Loucy (cell line): ENCODE data around the gene UBE2D2.
"Not testable (repeated sequence)": the region's sequence is repeated elsewhere in the genome, so short reads cannot be mapped to it uniquely, and the experiment has no call there.

Experiments used
- H2AFZ ChIP-seq: fragments of 200-600 bp; sonication (generic); 2 replicates; pipeline ENCODE4 v1.6.0; 2016; ENCODE audit warnings: antibody characterized with exemption, mild to moderate bottlenecking, low read length, moderate library complexity
- H3F3A ChIP-seq: fragments of 200-600 bp; 2 replicates; pipeline ENCODE4 v1.6.0; 2016; ENCODE audit warnings: antibody characterized with exemption, low read depth, mild to moderate bottlenecking
- H3K27me3 ChIP-seq: fragments of 200-600 bp; sonication (generic); 2 replicates; pipeline ENCODE4 v1.6.1; 2014; ENCODE audit warnings: low read length, mild to moderate bottlenecking; ENCODE audit not compliant: insufficient read depth, poor library complexity, severe bottlenecking
- H3K36me3 ChIP-seq: fragments of 200-600 bp; sonication (generic); 2 replicates; pipeline ENCODE4 v1.6.1; 2016; ENCODE audit warnings: low read length; ENCODE audit not compliant: insufficient read depth
- H3K4me1 ChIP-seq: fragments of 200-600 bp; sonication (generic); 2 replicates; pipeline ENCODE4 v1.5.1; 2014; ENCODE audit warnings: low read length, mild to moderate bottlenecking; ENCODE audit not compliant: insufficient read depth, poor library complexity, severe bottlenecking
- H3K4me2 ChIP-seq: fragments of 200-600 bp; sonication (generic); 2 replicates; pipeline ENCODE4 v1.6.0; 2014; ENCODE audit warnings: antibody characterized with exemption, low read length, low read depth, mild to moderate bottlenecking; ENCODE audit not compliant: poor library complexity, severe bottlenecking
- H3K4me3 ChIP-seq: fragments of 200-600 bp; sonication (generic); 2 replicates; pipeline ENCODE4 v1.5.1; 2014; ENCODE audit warnings: low read length, mild to moderate bottlenecking, mixed read lengths; ENCODE audit not compliant: poor library complexity, severe bottlenecking
- H3K79me2 ChIP-seq: fragments of 200-600 bp; sonication (generic); 2 replicates; pipeline ENCODE4 v1.6.1; 2014; ENCODE audit warnings: low read length; ENCODE audit not compliant: insufficient read depth
- H3K9ac ChIP-seq: fragments of 200-600 bp; sonication (generic); 2 replicates; pipeline ENCODE4 v1.6.0; 2014; ENCODE audit warnings: mild to moderate bottlenecking, low read depth, low read length, moderate library complexity; ENCODE audit not compliant: poor library complexity, severe bottlenecking
- H3K9me2 ChIP-seq: fragments of 200-600 bp; sonication (generic); replicated peaks from 2 replicates; pipeline ENCODE4 v1.6.1; 2016; ENCODE audit warnings: low read depth, low read length, mixed read lengths
- H3K9me3 ChIP-seq: fragments of 200-600 bp; sonication (generic); 2 replicates; pipeline ENCODE4 v1.6.1; 2014; ENCODE audit warnings: mild to moderate bottlenecking, antibody characterized with exemption, low read length, low read depth; ENCODE audit not compliant: insufficient read depth
- H4K20me1 ChIP-seq: fragments of 200-600 bp; sonication (generic); 2 replicates; pipeline ENCODE4 v1.6.0; 2014; ENCODE audit warnings: antibody characterized with exemption, low read length, mild to moderate bottlenecking; ENCODE audit not compliant: insufficient read depth, poor library complexity, severe bottlenecking
- CTCF ChIP-seq: fragments of 200-600 bp; sonication (generic); conservative IDR thresholded peaks from 2 replicates; pipeline ENCODE4 v1.5.1; 2014; ENCODE audit warnings: mild to moderate bottlenecking, antibody characterized with exemption, low read length
- EZH2phosphoT487 ChIP-seq: fragments of 200-600 bp; IDR thresholded peaks from 2 replicates; pipeline ENCODE4 v1.6.1; 2018; ENCODE audit warnings: antibody characterized with exemption, mild to moderate bottlenecking, moderate library complexity, borderline replicate concordance

UBE2D2 gene

GRCh38 chr5:139527090-139527470 lies 34.1 kb upstream of the UBE2D2 start:
- H3K4me3 ChIP-seq, H4K20me1 ChIP-seq, H3K4me1 ChIP-seq, H3K9me2 ChIP-seq, H3K9ac ChIP-seq, H3K9me3 ChIP-seq, H2AFZ ChIP-seq, H3K27me3 ChIP-seq, H3K36me3 ChIP-seq, H3K79me2 ChIP-seq, H3F3A ChIP-seq, H3K4me2 ChIP-seq: not testable (repeated sequence)

DNA sequence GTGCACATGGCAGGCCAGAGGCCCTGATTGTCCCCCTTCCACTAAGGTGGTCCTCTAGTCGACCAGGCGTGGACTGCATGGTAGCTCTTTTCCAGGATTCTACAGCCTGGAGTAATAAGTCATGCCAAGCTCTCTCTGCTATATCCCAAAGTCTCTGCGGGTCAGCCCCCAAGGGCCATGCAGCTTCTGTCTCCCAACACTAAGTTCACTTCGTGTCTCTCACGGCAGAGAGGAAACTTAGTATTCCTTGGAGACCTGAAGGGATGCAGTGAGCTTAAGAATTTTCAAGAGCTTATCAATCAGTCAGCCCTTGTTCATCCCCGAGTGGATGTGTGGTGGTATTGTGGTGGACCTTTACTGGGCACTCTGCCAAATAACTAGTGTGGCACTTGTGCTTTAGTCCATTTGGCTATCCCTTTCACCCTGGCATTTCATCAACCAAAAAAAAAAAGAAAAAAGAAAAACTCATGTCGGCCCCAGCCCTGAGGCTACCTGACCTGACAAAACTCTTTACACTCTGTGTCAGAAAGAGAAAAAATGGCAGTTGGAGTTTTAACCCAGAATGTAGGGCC lies 33.2 kb upstream of the UBE2D2 start:
- not testable (repeated sequence) for H3K9ac ChIP-seq, H3K36me3 ChIP-seq, H3K9me2 ChIP-seq, H3K4me2 ChIP-seq, H3K79me2 ChIP-seq, H2AFZ ChIP-seq, H4K20me1 ChIP-seq, H3K9me3 ChIP-seq, H3K27me3 ChIP-seq, H3K4me1 ChIP-seq, H3K4me3 ChIP-seq, H3F3A ChIP-seq

- H3K4me1 ChIP-seq, H3K4me3 ChIP-seq, H3K36me3 ChIP-seq, H3K4me2 ChIP-seq, H4K20me1 ChIP-seq, H3K9ac ChIP-seq, H3F3A ChIP-seq, H3K79me2 ChIP-seq, H3K27me3 ChIP-seq, H3K9me3 ChIP-seq, H3K9me2 ChIP-seq, H2AFZ ChIP-seq: not testable (repeated sequence)
These were observed 32.4 kb upstream of the UBE2D2 start for GRCh38 chr5:139528695-139529094.

DNA sequence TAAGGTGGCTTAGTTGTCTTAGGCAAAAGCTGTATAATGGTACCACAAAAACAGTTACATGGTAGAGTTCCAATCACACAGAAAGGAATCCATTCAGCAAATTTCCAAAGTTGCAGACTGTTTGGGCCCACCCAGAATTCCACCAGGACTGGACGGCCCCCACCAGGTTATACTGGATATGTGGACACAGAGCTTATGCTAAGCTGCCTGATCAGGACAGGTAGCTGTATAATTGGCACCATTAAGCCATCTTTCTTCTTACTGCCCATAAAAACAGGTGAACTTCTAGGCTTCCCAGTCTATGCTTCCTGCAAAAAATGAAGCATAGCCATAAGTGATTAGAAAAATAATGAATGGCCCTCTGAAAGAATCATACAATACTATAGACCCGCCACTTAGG lies 31.1 kb upstream of the UBE2D2 start:
- not testable (repeated sequence) for H3K4me3 ChIP-seq, H3K36me3 ChIP-seq, H3K4me1 ChIP-seq, H3K27me3 ChIP-seq, H2AFZ ChIP-seq, H3K9me3 ChIP-seq, H3K4me2 ChIP-seq, H3K9me2 ChIP-seq, H3K9ac ChIP-seq, H3F3A ChIP-seq, H4K20me1 ChIP-seq, H3K79me2 ChIP-seq

- H3F3A ChIP-seq: no peaks in the 10 kb centered on the region
- no peaks in the 10 kb centered on the region for H4K20me1 ChIP-seq
- no peaks in the 10 kb centered on the region for H3K79me2 ChIP-seq
- H3K4me1 ChIP-seq: no peaks in the 10 kb centered on the region
- H3K9me3 ChIP-seq: no peaks in the 10 kb centered on the region
- no peak for TF ChIP-seq CTCF
- TF ChIP-seq EZH2phosphoT487: no peak
- no peak overlapping the region for H3K4me3 ChIP-seq
- no peak overlapping the region for H3K4me2 ChIP-seq
- H3K27me3 ChIP-seq: no peaks in the 10 kb centered on the region
- no peak overlapping the region for H3K9ac ChIP-seq
- H2AFZ ChIP-seq: no peak overlapping the region
- H3K36me3 ChIP-seq: no peaks in the 10 kb centered on the region
- H3K9me2 ChIP-seq: no peaks in the 10 kb centered on the region
These were observed 29.4 kb upstream of the UBE2D2 start for GRCh38 chr5:139531772-139532169.
